Measurements from ENCODE around the gene ALPG.

- TF ChIP-seq FOXP2 (optimal IDR thresholded peaks at IDR 0.05; ENCODE audit: borderline replicate concordance, extremely low read depth, extremely low read length, insufficient read depth) (no peak), POLR2AphosphoS5 (IDR thresholded peaks at IDR 0.05; ENCODE audit: low read depth, low read length) (no peak), TAF1 (IDR thresholded peaks at IDR 0.05; ENCODE audit: borderline replicate concordance, insufficient read depth, low read length) (no peak), SIN3A (IDR thresholded peaks at IDR 0.05; ENCODE audit: borderline replicate concordance, insufficient read depth, low read length) (no peak)
Measured at GRCh38 chr2:232398293-232399034, 8.2 kb upstream of the ALPG start.
